Endodermal cell (in vitro differentiated cells): ENCODE data around the gene TMED1. TPM values are rescaled to one million over a fixed set of nuclear protein-coding genes. Genes with fewer than 3 reads are reported as not detected.

Source experiments
- DNase-seq: peaks from one replicate; pipeline ENCODE4 v3.0.0-alpha.2; 2017
- H3K27ac ChIP-seq: 2 replicates; pipeline ENCODE4 v1.5.1; 2013; ENCODE audit warnings: mild to moderate bottlenecking, low read depth, low read length, moderate library complexity
- H3K27me3 ChIP-seq: 2 replicates; pipeline ENCODE4 v1.6.1; 2013; ENCODE audit warnings: mild to moderate bottlenecking, low read length, moderate library complexity; ENCODE audit not compliant: insufficient read depth, control insufficient read depth, poor library complexity, severe bottlenecking
- H3K36me3 ChIP-seq: 2 replicates; pipeline ENCODE4 v1.7.0; 2013; ENCODE audit warnings: mild to moderate bottlenecking, low read length, moderate library complexity; ENCODE audit not compliant: control insufficient read depth, insufficient read depth
- H3K4me1 ChIP-seq: one replicate; pipeline ENCODE4 v1.7.0; 2013; ENCODE audit warnings: low read length; ENCODE audit not compliant: control insufficient read depth, insufficient read depth
- H3K4me3 ChIP-seq: 2 replicates; pipeline ENCODE4 v1.5.1; 2013; ENCODE audit warnings: mild to moderate bottlenecking, low read length, moderate library complexity
- H3K9ac ChIP-seq: 2 replicates; pipeline ENCODE4 v1.6.1; 2013; ENCODE audit warnings: mild to moderate bottlenecking, low read length, moderate library complexity; ENCODE audit not compliant: poor library complexity, severe bottlenecking; ENCODE audit errors: extremely low read depth
- H3K9me3 ChIP-seq: 2 replicates; pipeline ENCODE4 v1.6.1; 2013; ENCODE audit warnings: mild to moderate bottlenecking, low read length, moderate library complexity; ENCODE audit not compliant: control insufficient read depth
- H3K27ac Mint-ChIP-seq: 2 replicates; pipeline ENCODE4 v1.8.0; 2020; ENCODE audit warnings: mixed read lengths
- H3K27me3 Mint-ChIP-seq: 2 replicates; pipeline ENCODE4 v1.8.0; 2021; ENCODE audit warnings: mild to moderate bottlenecking, mixed read lengths; ENCODE audit not compliant: insufficient read depth
- H3K36me3 Mint-ChIP-seq: 2 replicates; pipeline ENCODE4 v1.8.0; 2020; ENCODE audit warnings: low read depth, mixed read lengths
- H3K4me1 Mint-ChIP-seq: 2 replicates; pipeline ENCODE4 v1.8.0; 2020; ENCODE audit warnings: mixed read lengths
- H3K4me3 Mint-ChIP-seq: 2 replicates; pipeline ENCODE4 v1.8.0; 2020; ENCODE audit warnings: mild to moderate bottlenecking, moderate library complexity, mixed read lengths
- H3K9me3 Mint-ChIP-seq: 2 replicates; pipeline ENCODE4 v1.8.0; 2020; ENCODE audit warnings: mild to moderate bottlenecking, mixed read lengths
- CTCF ChIP-seq: fragments of 200-600 bp; sonication (generic); conservative IDR thresholded peaks from 2 replicates; pipeline ENCODE4 v1.5.0; 2021; ENCODE audit warnings: antibody characterized with exemption, mild to moderate bottlenecking
- WGBS, 2 experiments: methylation state at CpG; one replicate each; pipeline versions ENCODE4 v1.1.5 to v1.1.7; 2013; ENCODE audit warnings: missing lambda C conversion rate in 2 of 2, mixed read lengths in 1 of 2; ENCODE audit not compliant: insufficient coverage in 1 of 2, insufficient read length in 1 of 2; 5-methylcytosine and 5-hydroxymethylcytosine counted together
- long read RNA-seq, 4 experiments: library from polyadenylated mRNA in 2 of 4; library from RNA in 1 of 4; library from capped mRNA in 1 of 4; stranded (forward) in 3 of 4; unstranded in 1 of 4; transcript quantifications; one replicate each; pipeline ENCODE4 v2.0.0, GENCODE V29; 2020 to 2021; ENCODE audit warnings: inconsistent platforms in 1 of 4
- polyA plus RNA-seq, 2 experiments: library from polyadenylated mRNA; stranded (reverse); fragments of 50-300 nt; gene quantifications; one replicate each; pipeline ENCODE4 v1.2.3, GENCODE V29; 2013
- total RNA-seq, 2 donors: library from RNA; stranded (reverse); fragmentation: NEBNext Ultra II Directional in 1 of 2; extraction: Animal tissue kit (Norgen Biotek cat#: 25700) in 1 of 2; gene quantifications; 2 replicates in 1 of 2; 3 replicates in 1 of 2; pipeline ENCODE4 v1.2.1, GENCODE V29; 2021

TMED1 gene
- total RNA-seq: 10 to 100 TPM; 19.7 to 34.5 TPM
- 33.2 TPM for polyA plus RNA-seq (2013, experiment 1 of 2)
- polyA plus RNA-seq (2013, experiment 2 of 2): 32.3 TPM
- long read RNA-seq, experiment 1, transcript TMED1-201 (4 exons, 1,340 nt): major isoform, 12 of 21 reads
- long read RNA-seq, experiment 1, partial matches to known transcripts: 6 of 21 reads
- long read RNA-seq, experiment 1, other reads (novel, unspliced or antisense): 3 of 21 reads
- long read RNA-seq, experiment 2, transcript TMED1-201 (4 exons, 1,340 nt): major isoform, 50 of 56 reads
- long read RNA-seq, experiment 2, partial matches to known transcripts: 3 of 56 reads
- long read RNA-seq, experiment 2, other reads (novel, unspliced or antisense): 2 of 56 reads
- long read RNA-seq, experiment 3, transcript TMED1-201 (4 exons, 1,340 nt): major isoform, 149 of 154 reads
- long read RNA-seq, experiment 3, partial matches to known transcripts: 1 of 154 reads
- long read RNA-seq, experiment 3, other reads (novel, unspliced or antisense): 4 of 154 reads
- long read RNA-seq, experiment 4, transcript TMED1-201 (4 exons, 1,340 nt): major isoform, 88 of 99 reads
- long read RNA-seq, experiment 4, partial matches to known transcripts: 1 of 99 reads
- long read RNA-seq, experiment 4, other reads (novel, unspliced or antisense): 10 of 99 reads

DNA sequence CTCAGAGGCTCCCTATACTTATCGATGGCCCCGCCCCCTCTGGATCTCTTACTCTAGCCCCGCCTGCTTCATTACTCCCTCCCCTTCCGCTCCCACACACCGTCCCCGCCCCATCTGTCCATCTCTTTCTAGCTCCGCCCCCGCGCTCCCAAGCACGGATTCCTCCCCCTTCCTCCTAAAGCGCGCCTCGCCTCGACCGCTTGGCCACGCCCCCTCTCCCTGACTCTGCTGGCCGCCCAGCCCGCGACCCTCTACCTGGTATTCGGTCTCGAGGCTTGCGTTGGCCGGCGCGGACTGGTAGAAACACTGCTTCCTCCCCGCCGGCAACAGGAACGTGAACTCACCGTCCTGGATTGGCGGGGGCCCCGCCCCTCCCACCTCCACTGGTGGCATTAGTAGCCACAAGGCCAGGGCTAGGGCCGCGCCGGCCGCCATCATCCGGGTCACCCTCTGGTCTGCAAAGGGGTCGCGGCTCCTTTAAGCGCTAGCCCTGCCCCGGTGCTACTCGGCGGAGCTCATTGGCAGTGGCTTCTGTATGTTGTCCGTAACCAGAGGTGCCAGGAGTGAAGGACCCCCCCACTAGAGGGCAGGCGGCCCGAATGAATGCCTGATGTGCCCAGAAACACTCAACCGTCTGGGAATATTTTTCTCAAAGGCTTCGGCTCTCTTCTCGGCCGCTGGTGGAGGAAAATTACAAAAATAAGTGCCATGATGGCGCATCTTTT lies at the start of gene TMED1:
TMED1 (minus strand) TSS at position 459 of the 725 bp plus-strand sequence; CDS start at position 438, 21 bp downstream.
- Mint-ChIP-seq H3K27me3 (peaks cover 22% of the 10 kb centered on the region), H3K27ac (peak within 1 kb of the TSS; percentile 100), H3K36me3 (peaks cover 14% of the 10 kb centered on the region), H3K9me3 (peaks cover 20% of the 10 kb centered on the region), H3K4me3 (peak within 1 kb of the TSS; percentile 83), H3K4me1 (no peaks in the 10 kb centered on the region)
- peaks cover 19% of the 10 kb centered on the region for H3K36me3 ChIP-seq
- H3K9ac ChIP-seq: peak within 1 kb of the TSS; percentile 91
- TF ChIP-seq CTCF: peak; percentile 44
- no peaks in the 10 kb centered on the region for H3K4me1 ChIP-seq
- H3K9me3 ChIP-seq: peaks cover 6% of the 10 kb centered on the region
- WGBS, 2 experiments: 0% methylated on average over 17 to 50 of the region's 50 CpGs
- peak; percentile 100 for DNase-seq
- H3K4me3 ChIP-seq: peak within 1 kb of the TSS; percentile 84
- H3K27ac ChIP-seq: peak within 1 kb of the TSS; percentile 99
- no peaks in the 10 kb centered on the region for H3K27me3 ChIP-seq

- H3K4me1 ChIP-seq: peaks cover 15% of the 10 kb centered on the region
- DNase-seq: peak; percentile 62
- no peaks in the 10 kb centered on the region for H3K9me3 ChIP-seq
- no peaks in the 10 kb centered on the region for H3K27me3 ChIP-seq
- no peak overlapping the region for H3K4me3 ChIP-seq
- Mint-ChIP-seq H3K36me3 (no peaks in the 10 kb centered on the region), H3K4me1 (peaks cover 41% of the 10 kb centered on the region), H3K27me3 (no peaks in the 10 kb centered on the region), H3K4me3 (no peak overlapping the region), H3K9me3 (no peaks in the 10 kb centered on the region), H3K27ac (peak overlapping the region; percentile 79)
- 79 to 86% methylated on average over 12 to 20 of the region's 20 CpGs for WGBS, 2 experiments
- no peaks in the 10 kb centered on the region for H3K36me3 ChIP-seq
- peak overlapping the region; percentile 61 for H3K27ac ChIP-seq
- no peak overlapping the region for H3K9ac ChIP-seq
- no peak for TF ChIP-seq CTCF
Observed at GRCh38 chr19:10885201-10886169, 49.5 kb upstream of the TMED1 start.
